Superior temporal gyrus (tissue), 1 donor: Measurements from ENCODE around the gene ARID5B.
A peak's percentile ranks its signal among the peaks of the same experiment; 100 is the strongest.
"Not testable (repeated sequence)": the region's sequence is repeated elsewhere in the genome, so short reads cannot be mapped to it uniquely, and the experiment has no call there.

ENCODE experiments used
- DNase-seq: peaks from one replicate; pipeline ENCODE4 v3.0.0-alpha.2; 2016; ENCODE audit errors: extremely low spot score

ARID5B gene, protein sequence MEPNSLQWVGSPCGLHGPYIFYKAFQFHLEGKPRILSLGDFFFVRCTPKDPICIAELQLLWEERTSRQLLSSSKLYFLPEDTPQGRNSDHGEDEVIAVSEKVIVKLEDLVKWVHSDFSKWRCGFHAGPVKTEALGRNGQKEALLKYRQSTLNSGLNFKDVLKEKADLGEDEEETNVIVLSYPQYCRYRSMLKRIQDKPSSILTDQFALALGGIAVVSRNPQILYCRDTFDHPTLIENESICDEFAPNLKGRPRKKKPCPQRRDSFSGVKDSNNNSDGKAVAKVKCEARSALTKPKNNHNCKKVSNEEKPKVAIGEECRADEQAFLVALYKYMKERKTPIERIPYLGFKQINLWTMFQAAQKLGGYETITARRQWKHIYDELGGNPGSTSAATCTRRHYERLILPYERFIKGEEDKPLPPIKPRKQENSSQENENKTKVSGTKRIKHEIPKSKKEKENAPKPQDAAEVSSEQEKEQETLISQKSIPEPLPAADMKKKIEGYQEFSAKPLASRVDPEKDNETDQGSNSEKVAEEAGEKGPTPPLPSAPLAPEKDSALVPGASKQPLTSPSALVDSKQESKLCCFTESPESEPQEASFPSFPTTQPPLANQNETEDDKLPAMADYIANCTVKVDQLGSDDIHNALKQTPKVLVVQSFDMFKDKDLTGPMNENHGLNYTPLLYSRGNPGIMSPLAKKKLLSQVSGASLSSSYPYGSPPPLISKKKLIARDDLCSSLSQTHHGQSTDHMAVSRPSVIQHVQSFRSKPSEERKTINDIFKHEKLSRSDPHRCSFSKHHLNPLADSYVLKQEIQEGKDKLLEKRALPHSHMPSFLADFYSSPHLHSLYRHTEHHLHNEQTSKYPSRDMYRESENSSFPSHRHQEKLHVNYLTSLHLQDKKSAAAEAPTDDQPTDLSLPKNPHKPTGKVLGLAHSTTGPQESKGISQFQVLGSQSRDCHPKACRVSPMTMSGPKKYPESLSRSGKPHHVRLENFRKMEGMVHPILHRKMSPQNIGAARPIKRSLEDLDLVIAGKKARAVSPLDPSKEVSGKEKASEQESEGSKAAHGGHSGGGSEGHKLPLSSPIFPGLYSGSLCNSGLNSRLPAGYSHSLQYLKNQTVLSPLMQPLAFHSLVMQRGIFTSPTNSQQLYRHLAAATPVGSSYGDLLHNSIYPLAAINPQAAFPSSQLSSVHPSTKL

DNA sequence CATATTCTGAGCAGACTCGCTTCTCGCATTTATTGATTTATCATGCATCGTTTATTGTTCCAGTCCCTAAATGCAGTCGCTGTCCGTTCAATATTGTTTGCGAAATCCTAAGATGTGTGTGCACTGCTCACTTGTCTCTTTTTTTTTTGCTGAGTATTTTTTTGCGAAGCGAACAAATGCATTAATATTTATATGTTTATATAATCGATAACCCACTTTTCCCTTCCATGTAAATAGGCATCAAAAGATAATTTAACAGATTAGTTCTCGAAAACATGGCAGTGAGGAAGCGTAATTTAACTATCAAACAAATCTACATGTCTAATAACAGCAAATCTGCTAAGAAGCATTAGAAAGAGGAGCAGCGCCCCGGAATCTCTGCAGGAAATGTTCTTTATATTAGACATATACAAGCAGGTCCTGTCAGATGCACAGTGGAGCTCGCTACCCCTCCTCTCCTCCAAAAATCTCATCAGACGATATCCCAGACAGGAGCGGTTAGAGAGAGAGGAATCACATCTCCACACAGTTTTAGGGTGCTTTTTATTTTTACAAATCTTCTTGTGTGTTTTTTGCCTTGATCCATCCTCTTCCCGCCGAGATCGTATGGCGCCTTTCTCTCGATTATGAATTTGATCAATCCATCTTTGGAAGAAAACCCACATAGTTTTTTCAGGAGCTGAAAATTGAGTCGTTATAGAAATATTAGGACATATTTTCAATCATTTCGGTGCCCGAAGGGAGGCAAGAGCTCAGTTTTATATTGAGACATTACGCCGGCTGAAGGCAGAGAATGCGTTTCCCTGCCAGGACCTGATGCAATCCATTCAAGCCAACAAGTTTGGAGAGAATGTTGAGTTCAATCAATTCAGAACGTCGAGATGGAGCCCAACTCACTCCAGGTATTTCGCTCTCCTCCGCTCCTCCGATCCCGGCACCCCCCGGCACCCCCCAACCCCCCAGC lies at the start of gene ARID5B:
Gene ARID5B, plus strand, starts transcription at position 871 of the 964 bp plus-strand sequence. Its CDS starts 11 bp downstream, at position 882.
- DNase-seq, result peak; percentile 88

DNA sequence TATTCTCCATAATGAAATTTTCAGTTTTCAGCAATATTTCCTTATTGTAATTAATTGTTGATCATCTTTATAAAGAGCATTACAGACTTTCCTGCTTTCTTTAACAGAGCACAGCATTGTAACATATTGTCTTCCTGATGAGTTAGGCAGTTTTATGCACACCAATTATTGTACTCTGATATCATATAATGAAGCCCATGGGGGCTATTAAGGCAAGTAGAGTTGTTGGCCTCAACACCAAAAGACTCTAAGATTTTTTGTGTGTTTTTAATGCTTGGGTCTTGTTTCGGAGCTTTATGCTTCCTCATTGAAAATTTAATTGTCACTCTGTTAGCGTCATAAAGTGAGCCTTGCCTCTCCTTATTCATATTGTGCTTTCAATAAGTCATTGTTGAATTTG lies 49.2 kb upstream of the ARID5B start:
- no peak for DNase-seq

DNA sequence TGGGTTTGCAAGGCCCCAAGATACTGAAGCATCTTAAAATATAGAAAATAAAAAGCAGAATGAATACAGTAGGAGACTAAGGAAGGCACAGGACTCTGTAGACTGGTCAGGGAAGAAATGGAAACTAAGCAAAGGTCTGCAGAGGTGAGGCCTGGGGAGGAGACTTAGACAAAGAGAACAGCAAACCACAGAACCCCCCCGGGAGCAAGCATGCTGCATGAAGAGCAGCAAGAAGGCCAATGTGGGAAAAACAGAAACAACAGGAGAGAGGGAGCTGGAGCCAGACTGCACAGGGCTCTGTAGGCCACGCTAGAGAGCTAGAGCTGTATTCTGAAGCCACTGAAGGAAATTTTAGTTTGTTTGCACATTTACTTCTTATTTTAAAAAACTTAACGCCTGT lies 45.7 kb upstream of the ARID5B start:
- DNase-seq, result no peak

DNA sequence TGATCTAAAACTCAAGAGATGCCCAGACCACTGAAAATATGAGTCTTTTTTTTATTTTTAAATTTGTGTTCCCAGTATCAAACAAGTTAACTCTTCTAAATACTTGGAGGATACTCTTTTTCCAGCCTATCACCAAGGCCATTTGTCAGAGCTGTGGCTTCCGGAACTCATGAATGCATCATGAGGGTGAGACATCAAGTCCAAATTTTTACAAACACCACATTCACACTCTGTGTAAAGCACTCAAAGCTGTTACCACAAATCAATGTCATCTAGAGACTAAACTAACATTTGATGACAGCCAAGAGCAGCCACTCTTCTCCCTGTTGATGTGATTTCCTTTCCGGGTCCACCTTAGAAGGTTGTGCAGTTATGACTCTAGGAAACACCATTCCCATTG lies 43.8 kb upstream of the ARID5B start:
- DNase-seq, result no peak

DNA sequence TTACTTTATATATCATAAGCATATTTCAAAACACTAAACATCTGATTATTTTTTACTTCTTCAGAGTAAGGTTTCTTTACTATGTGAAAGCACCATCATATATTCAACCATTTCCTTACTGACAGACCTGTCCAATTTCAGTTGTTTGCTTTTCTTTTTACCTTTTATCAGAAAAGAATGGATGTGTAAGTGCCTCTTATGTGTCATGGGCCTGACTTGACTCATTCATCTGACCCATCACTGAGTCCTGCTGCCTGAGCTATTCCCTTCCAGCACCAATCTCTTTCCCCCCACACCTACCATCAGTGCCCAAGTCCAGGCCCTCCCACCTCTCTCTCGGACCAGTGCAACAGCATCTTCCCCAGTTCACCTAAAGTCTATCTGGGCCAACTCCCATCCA lies 41.7 kb upstream of the ARID5B start:
- no peak for DNase-seq

DNA sequence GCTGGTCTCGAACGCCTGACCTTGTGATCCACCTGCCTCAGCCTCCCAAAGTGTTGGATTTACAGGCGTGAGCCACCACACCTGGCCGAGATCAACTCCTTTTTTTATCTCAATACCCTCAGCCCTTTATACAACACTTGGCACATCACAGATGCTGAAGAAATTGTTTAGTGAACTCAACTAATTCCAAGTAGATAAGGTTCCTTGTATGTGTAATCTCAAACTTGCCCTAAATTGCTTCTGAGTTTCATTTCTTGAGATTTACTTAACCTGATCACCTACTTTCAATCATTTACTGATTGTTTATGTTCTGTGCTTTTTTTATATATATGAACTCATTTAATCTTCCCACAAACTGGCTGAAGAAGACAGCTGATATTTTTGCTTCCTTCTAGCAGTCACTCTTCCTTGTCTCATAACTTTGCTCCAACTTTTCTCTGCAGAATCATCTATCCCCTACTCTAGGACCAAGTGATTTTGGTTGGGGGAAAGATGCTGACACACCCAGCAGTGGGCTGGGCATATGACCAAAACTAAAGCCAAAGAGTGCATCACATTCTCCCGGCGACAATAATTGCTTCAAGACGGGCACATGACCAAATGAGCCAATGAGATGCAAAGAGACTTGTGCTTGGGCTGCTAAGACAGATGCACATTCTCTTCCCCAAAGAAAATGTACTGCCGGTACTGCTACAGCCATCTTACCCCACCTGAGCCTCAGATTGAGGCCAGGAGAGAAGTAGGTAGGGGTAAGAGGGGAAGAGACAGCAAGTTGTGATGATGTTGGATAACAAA lies 40.3 kb upstream of the ARID5B start:
- DNase-seq, result no peak

DNA sequence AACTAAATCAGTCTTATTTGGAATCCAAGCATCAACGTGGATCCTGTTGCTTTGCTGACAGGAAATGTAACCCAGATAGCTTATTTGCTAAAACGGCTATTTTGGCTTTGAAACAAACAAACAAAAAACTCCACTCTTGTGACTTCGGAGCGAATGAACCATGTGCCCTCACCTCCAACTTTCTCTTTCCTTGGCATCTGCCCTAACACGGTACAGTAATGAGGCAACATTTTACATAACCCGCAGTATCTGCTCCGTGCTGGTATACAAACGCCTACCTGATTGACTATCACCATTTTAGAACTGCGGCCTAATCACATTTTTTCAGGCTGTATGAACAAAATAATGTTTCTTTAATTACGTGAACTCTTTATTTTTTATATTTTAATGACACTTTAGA lies 37.5 kb upstream of the ARID5B start:
- no peak for DNase-seq

DNA sequence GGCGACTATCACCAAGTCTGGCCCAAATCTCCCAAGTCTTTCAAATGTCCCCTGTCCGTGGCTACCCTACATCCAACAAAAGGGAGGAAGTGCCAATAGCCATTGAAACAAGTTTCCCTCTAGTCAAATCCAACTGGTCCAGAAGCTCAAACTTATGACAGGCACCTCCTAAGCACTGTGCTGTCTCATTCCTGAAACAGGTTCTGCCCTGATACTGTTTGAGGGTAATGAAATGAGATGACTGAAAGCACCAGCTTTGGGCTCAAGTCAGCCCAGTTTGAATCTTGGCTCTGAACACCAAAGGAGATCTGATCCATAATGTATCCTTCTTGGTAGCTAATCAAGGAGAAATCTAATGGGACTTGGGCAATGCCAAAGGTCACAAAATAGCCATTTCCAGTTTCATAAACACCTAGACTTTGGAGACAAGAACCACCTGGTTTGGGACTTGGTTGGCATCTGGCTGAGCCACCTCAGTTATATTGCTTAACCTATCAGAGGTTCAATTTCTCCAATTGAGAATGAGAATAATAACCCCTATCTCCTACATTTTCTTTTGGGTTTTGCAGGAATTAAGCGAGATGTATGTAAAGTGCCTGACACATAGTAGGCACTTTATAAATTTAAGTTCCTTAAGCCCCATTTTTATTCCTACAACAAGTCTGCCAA lies 34.7 kb upstream of the ARID5B start:
- DNase-seq, result no peak

DNA sequence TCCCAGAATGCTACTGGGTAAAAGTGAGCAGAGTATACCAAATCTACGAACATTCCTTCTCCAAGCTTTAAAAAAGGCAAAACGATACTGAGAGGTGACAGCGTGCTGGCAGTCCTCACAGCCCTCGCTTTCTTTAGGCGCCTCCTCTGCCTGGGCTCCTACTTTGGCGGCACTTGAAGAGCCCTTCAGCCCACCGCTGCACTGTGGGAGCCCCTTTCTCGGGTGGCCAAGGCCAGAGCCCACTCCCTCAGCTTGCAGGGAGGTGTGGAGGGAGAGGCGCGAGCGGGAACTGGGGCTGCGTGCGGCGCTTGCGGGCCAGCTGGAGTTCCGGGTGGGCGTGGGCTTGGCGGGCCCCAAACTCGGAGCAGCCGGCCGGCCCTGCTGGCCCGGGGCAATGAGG lies 34.1 kb upstream of the ARID5B start:
- not testable (repeated sequence) for DNase-seq

DNA sequence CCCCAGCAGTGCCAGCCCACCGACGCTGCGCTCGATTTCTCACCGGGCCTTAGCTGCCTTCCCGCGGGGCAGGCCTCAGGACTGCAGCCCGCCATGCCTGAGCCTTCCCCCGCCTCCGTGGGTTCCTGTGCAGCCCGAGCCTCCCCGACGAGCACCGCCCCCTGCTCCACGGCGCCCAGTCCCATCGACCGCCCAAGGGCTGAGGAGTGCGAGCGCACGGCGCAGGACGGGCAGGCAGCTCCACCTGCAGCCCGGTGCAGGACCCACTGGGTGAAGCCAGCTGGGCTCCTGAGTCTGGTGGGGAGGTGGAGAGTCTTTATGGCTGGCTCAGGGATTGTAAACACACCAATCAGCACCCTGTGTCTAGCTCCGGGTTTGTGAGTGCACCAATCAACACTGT lies 33.7 kb upstream of the ARID5B start:
- DNase-seq, result not testable (repeated sequence)

DNA sequence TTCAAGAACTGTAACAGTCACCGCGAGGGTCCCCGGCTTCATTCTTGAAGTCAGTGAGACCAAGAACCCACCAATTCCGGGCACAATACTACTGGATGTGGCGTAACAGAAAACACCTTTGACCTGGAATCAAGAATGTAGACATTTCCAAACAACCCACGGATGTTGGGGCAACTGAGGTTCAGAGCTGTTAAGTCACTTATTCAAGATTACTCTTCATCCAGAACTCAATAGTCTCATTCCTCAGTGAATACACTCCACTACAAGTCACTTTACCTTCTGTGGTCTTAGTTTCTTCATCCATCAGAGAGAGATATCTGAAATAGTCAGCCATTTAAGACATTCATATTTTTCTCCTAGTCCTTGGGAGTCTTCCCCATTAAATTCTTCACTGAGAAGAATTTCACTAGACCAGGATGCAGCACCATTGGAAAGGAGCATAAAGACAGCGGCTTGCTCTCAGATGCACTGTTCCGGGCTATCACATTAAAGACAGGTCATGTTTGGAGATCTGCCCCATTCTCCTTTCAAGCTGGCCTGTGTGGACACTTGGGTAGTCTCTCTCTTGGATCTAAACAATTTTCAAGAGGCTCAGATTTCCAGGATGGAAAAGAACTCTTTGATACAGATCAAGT lies 32.3 kb upstream of the ARID5B start:
- DNase-seq, result no peak

DNA sequence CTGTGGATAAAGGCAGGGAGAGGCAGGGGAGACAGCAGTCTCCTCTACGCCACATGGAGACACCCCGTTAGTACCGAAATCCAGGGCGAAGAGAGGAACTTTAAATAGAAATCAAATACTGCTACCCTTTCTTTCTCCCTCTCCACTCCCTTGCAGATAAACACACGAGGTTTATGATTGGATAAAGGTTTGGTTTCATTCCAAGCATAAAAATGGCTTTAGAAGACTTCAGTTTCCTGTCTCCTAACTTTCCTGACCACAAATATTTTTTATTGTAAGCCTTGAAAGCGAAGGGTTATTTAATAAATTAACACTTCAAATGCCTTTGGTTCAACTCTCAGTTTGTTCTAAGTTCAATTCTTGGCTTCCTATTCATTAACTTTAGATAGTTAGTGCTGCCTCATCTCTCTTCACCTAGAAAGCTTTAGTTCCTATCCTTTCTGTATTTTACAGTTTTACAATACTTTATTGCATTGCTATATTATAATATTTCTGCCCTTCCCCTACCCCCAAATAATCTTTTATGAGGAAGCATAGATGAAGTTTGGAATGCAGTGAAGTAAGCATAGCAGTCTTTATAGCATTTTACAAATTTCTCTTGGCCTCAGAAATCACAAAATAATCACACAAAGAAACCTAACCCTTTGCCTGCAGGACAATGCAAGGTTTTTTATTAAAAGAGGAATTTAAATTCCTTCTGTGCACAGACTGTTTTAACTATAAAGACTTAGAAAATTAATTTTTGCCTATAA lies 31.5 kb upstream of the ARID5B start:
- DNase-seq, result no peak

DNA sequence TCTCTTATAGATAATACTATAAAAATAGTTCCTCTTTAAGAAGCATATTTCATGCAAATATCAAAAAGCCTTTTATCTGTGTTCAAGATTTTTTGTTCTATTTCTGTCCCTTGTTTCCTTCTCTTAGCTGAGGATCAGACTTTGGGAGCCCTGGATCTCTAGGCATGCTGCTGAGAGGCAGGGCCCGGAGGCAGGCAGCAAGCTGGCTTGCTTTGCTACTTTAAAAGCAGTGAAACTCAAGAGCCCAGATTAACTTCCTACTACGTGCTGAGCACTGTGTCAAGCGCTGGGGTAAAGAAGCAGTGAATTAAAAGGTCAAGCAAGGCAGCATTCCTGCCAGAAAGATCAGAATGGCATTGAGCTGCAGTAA lies 31.0 kb upstream of the ARID5B start:
- no peak for DNase-seq

DNA sequence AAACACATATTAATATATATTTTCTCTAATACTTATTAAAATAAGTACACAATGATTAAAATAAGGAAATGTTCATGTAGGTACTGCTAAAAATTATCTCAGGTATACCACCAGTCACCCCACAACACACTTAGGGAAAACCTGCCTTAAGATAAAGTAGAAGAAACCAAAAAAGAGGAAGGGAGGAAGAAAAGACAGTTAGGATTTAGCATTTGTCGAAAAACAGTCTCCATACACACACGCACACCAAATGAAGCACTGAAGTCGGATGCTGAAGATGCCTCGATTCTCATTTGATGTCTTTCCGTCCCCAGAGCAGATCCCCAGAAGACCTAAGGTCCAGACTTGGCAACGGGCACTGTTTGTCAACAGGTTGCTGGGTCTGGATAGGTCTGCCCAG lies 30.0 kb upstream of the ARID5B start:
- DNase-seq, result no peak

DNA sequence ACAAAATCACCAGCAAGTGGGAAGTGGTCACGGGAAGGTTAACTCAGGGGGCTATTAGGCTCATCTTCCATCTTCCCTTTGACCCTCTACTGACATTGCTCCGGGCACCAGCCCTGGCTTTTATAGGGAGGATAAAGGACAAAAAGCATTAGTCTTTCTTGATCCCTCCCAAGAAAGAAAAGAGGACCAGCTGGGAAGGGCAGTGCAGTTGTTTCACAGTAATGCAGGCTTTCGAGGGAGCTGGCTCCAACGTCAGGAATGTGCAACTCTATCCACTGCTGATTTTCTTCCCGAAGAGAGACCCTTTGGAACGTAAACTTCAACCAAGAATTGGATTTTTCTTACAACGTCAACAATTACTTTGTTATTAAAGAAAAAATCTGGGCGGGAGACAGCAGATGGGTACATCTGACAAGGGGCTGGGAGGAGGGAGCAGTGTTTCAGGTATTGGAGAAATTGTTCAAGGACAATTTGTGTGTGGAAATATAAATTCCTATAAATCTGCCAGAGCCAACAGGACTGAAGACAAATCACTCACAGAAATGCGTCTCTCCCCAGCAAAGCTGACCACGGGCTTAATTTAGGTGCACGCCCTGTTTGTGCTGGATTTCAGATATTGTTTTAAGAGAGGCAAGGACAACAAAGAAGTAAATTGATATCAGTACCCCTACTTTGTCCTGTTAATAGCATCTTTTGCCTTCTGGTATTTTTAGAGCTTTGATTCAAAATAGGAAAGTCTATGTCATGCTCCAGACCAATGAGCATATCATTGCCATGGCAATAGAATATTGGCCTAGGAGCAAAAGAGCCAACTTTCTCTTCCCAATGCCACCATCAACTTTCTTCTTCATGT lies 23.4 kb upstream of the ARID5B start:
- DNase-seq, result no peak

DNA sequence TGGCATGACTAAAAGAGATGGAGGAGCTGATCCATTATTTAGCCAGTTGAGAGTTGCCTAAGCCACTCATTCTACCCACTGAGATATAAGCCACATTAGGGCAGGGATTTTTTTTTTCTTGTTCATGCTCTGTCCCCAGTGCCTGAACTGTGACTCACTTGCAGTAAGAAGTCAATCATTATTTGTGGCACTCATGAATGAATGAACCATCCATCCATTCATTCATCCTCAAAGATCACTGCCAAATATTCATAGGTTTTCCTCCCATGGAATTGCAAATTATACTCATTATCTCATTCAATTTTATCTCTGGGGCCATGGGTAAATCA lies 22.8 kb upstream of the ARID5B start:
- no peak for DNase-seq

DNA sequence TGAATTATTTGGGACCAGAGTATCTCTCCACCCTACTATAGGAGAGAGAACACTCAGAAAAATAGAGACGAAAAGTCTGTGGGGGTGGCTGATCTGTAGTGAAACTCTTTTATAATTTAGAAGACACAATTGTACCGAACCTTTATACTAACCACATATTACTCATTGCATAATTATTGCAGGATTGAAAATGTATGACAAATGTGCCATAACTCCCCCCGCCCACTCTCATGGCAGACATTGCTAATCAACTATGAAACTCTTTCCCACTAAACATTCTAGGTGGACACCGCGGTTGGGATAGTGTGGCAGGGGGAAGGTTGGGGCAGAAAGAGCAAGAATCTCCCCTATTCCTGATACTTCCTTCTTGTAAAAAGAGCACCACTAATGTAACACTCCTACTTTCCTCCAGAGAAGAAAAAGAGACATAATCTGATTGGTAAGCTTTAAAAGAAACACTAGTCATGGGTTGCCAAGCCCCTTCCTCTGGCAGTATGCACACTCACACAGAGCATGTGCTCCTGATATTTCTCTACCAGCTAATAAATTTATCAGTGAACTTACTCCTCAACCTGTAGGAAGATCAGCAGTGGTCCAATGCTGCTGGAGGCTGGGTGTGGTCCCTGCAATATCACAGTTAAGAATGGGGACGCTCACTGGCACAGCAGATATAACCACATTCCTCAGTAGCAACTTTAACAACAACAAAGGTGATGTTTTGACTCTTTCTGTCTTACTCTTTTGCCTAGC lies 18.7 kb upstream of the ARID5B start:
- DNase-seq, result no peak
